NCI-H2196 (cell line): ENCODE data around the gene SPRY4.
"Not testable (repeated sequence)": the region's sequence is repeated elsewhere in the genome, so short reads cannot be mapped to it uniquely, and the experiment has no call there.

Experiments
- DNase-seq: peaks from one replicate; lab custom pipeline; 2025; ENCODE audit not compliant: unreplicated experiment; lab: John Stamatoyannopoulos, UW

Gene SPRY4

DNA sequence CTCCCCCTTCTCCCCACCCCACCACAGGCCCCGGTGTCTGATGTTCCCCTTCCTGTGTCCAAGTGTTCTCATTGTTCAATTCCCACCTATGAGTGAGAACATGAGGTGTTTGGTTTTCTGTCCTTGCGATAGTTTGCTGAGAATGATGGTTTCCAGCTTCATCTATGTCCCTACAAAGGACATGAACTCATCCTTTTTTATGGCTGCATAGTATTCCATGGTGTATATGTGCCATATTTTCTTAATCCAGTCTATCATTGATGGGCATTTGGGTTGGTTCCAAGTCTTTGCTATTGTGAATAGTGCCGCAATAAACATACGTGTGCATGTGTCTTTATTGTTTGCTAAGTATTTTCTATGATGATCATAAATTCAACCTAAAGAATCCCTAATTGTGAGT is 60.7 kb downstream of the SPRY4 start:
- DNase-seq: not testable (repeated sequence)

DNA sequence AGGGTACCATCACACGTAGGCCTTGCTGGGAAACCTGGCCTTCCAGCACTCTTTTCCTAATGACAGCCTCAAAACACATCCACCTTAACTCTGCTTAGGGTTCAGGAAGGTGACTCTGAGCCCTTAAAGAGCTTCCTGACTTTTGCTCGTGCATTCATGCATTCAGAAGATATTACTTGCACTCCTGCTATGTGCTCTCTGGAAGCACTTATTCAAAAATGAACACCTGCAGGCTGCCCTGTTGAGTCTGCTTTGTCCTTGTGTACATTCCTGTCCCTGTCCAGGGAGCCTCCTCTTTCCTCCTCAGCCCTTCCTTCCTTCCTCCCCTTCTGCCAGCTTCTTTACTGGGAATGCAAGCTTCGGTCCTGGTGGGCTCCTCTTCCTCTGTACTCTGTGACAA is 61.5 kb downstream of the SPRY4 start:
- no peak for DNase-seq

GRCh38 chr5:142262683-142263082 is 62.1 kb downstream of the SPRY4 start:
- no peak for DNase-seq
